Kidney (tissue), 14 donors: ENCODE data around the gene RGS3. TPM values are rescaled to one million over a fixed set of nuclear protein-coding genes. Genes with fewer than 3 reads are reported as not detected.

Source experiments
- DNase-seq, 5 donors: peaks; one replicate each; pipeline ENCODE4 v3.0.0-alpha.2; 2013 to 2020
- FAIRE-seq: peaks from 2 replicates; lab custom pipeline; 2012; peaks lifted over from hg19 to GRCh38; lab: Jason Lieb, UNC
- H3K27ac ChIP-seq, 2 donors: one replicate each; pipeline ENCODE4 v1.7.0; 2013; ENCODE audit warnings: low read depth in 2 of 2, low read length in 2 of 2, inconsistent platforms in 1 of 2
- H3K27me3 ChIP-seq: one replicate; pipeline ENCODE4 v1.7.1; 2013; ENCODE audit warnings: low read length, inconsistent platforms; ENCODE audit not compliant: control insufficient read depth, insufficient read depth
- H3K36me3 ChIP-seq, 3 donors: one replicate each; pipeline versions ENCODE4 v1.7.0 to v1.7.1; 2013; ENCODE audit warnings: low read length in 3 of 3, control low read depth in 1 of 3, inconsistent platforms in 1 of 3; ENCODE audit not compliant: insufficient read depth in 3 of 3, control insufficient read depth in 2 of 3
- H3K4me1 ChIP-seq, 3 donors: one replicate each; pipeline versions ENCODE4 v1.7.0 to v1.7.1; 2013; ENCODE audit warnings: low read length in 3 of 3, inconsistent platforms in 1 of 3, low read depth in 1 of 3; ENCODE audit not compliant: control insufficient read depth in 2 of 3, insufficient read depth in 2 of 3
- H3K4me3 ChIP-seq, 3 donors: one replicate each; pipeline versions ENCODE4 v1.7.0 to v1.8.1; 2013; ENCODE audit warnings: low read length in 3 of 3, control low read depth in 1 of 3, inconsistent platforms in 1 of 3
- H3K9ac ChIP-seq, 3 donors: one replicate each; pipeline versions ENCODE4 v1.7.0 to v1.7.1; 2013; ENCODE audit warnings: low read length in 3 of 3, control low read depth in 1 of 3, inconsistent platforms in 1 of 3
- H3K9me3 ChIP-seq, 3 donors: one replicate each; pipeline versions ENCODE4 v1.7.0 to v1.7.1; 2013; ENCODE audit warnings: low read length in 3 of 3, control low read depth in 1 of 3, inconsistent platforms in 1 of 3; ENCODE audit not compliant: control insufficient read depth in 2 of 3, insufficient read depth in 1 of 3
- intact Hi-C: fragments of 100-400 bp; cut with DNase I; formaldehyde crosslinking; loops from one replicate; pipeline ENCODE4 v1.11.1; 2022
- polyA plus RNA-seq: library from polyadenylated mRNA; stranded (reverse); fragments of 350-450 nt; fragmentation: Illumina TruSeq; extraction: RNeasy Lipid Tissue Mini Kit (QIAGEN cat#74804); gene quantifications from one replicate; pipeline ENCODE4 v1.2.3, GENCODE V29; 2014; ENCODE audit warnings: low read depth, low replicate concordance; ENCODE audit not compliant: insufficient read depth
- total RNA-seq: library from RNA; stranded (reverse); fragmentation: NEBNext Ultra II Directional; extraction: Animal tissue kit (Norgen Biotek cat#: 25700); gene quantifications from one replicate; pipeline ENCODE4 v1.2.1, GENCODE V29; 2021
- TF ChIP-seq, protein P1 (sequence below): IDR thresholded peaks from 3 replicates; pipeline ENCODE4 v1.5.1; 2012; ENCODE audit warnings: mild to moderate bottlenecking, moderate library complexity, borderline replicate concordance; ENCODE audit not compliant: insufficient read depth; ENCODE audit errors: extremely low read depth
- donor health status: control.
- donor health status: control.
- donor health status: control.
- donor health status: control.
- donor health status: control.
- donor health status: DM: yes; HTN: yes; CAD: no.
- donor health status: Normal renal cell carcinoma (clear cell type).

Gene RGS3
- total and polyA plus RNA-seq, 2 donors from 2014 or later, result 114 to 137 TPM

- H3K27me3 ChIP-seq, result no peaks in the 10 kb centered on the region
- peaks cover 0 to 19% (median 14%) of the 10 kb centered on the region in 3 donors for H3K36me3 ChIP-seq
- intact Hi-C loops, result no loop called here
- H3K9ac ChIP-seq, result no peak overlapping the region
- no peaks in the 10 kb centered on the region for H3K9me3 ChIP-seq
- TF ChIP-seq, protein P1, sequence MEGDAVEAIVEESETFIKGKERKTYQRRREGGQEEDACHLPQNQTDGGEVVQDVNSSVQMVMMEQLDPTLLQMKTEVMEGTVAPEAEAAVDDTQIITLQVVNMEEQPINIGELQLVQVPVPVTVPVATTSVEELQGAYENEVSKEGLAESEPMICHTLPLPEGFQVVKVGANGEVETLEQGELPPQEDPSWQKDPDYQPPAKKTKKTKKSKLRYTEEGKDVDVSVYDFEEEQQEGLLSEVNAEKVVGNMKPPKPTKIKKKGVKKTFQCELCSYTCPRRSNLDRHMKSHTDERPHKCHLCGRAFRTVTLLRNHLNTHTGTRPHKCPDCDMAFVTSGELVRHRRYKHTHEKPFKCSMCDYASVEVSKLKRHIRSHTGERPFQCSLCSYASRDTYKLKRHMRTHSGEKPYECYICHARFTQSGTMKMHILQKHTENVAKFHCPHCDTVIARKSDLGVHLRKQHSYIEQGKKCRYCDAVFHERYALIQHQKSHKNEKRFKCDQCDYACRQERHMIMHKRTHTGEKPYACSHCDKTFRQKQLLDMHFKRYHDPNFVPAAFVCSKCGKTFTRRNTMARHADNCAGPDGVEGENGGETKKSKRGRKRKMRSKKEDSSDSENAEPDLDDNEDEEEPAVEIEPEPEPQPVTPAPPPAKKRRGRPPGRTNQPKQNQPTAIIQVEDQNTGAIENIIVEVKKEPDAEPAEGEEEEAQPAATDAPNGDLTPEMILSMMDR, result no peak
- DNase-seq (no peak), FAIRE-seq (no peak)
- H3K27ac ChIP-seq, result no peak overlapping the region
- peaks cover 0 to 31% (median 27%) of the 10 kb centered on the region in 3 donors for H3K4me1 ChIP-seq
- H3K4me3 ChIP-seq, result no peak overlapping the region
Measured at GRCh38 chr9:113515862-113516261, 52.3 kb downstream of the RGS3 start.

GRCh38 chr9:113516840-113517577 is 53.5 kb downstream of the RGS3 start:
- intact Hi-C loops, result no loop called here
- FAIRE-seq, result no peak
- peak overlapping the region; percentile 34 to 35 for H3K27ac ChIP-seq
- H3K4me3 ChIP-seq, result no peak overlapping the region
- peaks cover 2 to 19% (median 14%) of the 10 kb centered on the region in 3 donors for H3K36me3 ChIP-seq
- H3K4me1 ChIP-seq, result peaks cover 0 to 27% (median 23%) of the 10 kb centered on the region in 3 donors
- DNase-seq, result peak in 1 of 5 donors; percentile 59
- TF ChIP-seq, protein P1, result no peak
- H3K27me3 ChIP-seq, result no peaks in the 10 kb centered on the region
- no peak overlapping the region for H3K9ac ChIP-seq
- H3K9me3 ChIP-seq, result no peaks in the 10 kb centered on the region

GRCh38 chr9:113519426-113520108 is 56.0 kb downstream of the RGS3 start:
- H3K4me3 ChIP-seq, result peak overlapping the region in 2 of 3 donors; percentile 26 to 32
- peak overlapping the region; percentile 93 to 95 for H3K27ac ChIP-seq
- intact Hi-C loops, result no loop called here

More at GRCh38 chr9:113519426-113520108, 56.0 kb downstream of the RGS3 start:
- DNase-seq (peak in 1 of 5 donors; percentile 52), FAIRE-seq (no peak)
- TF ChIP-seq, protein P1, result no peak
- Histone ChIP-seq H3K36me3 (peaks cover 2 to 32% (median 20%) of the 10 kb centered on the region in 3 donors), H3K9ac (no peak overlapping the region), H3K9me3 (no peaks in the 10 kb centered on the region), H3K27me3 (no peaks in the 10 kb centered on the region), H3K4me1 (peaks cover 0 to 46% (median 37%) of the 10 kb centered on the region in 3 donors)
